Thyroid gland (tissue), 4 donors: Measurements from ENCODE around the gene GPR15.

Source experiments
- POLR2A ChIP-seq, 2 donors: fragments of 450-650 bp; IDR thresholded peaks; one replicate each; pipeline ENCODE4 v1.6.1; 2017; ENCODE audit warnings: antibody characterized with exemption in 2 of 2, mild to moderate bottlenecking in 2 of 2, moderate library complexity in 1 of 2
- TF ChIP-seq, protein P1 (sequence below), 6 experiments: fragments of 200-600 bp in 3 of 6; fragments of 450-650 bp in 3 of 6; sonication (generic) in 3 of 6; IDR thresholded peaks; one replicate each; pipeline ENCODE4 v1.5.1; 2016 to 2019; ENCODE audit warnings: antibody characterized with exemption in 6 of 6, mild to moderate bottlenecking in 2 of 6, inconsistent platforms in 1 of 6, moderate library complexity in 1 of 6

DNA sequence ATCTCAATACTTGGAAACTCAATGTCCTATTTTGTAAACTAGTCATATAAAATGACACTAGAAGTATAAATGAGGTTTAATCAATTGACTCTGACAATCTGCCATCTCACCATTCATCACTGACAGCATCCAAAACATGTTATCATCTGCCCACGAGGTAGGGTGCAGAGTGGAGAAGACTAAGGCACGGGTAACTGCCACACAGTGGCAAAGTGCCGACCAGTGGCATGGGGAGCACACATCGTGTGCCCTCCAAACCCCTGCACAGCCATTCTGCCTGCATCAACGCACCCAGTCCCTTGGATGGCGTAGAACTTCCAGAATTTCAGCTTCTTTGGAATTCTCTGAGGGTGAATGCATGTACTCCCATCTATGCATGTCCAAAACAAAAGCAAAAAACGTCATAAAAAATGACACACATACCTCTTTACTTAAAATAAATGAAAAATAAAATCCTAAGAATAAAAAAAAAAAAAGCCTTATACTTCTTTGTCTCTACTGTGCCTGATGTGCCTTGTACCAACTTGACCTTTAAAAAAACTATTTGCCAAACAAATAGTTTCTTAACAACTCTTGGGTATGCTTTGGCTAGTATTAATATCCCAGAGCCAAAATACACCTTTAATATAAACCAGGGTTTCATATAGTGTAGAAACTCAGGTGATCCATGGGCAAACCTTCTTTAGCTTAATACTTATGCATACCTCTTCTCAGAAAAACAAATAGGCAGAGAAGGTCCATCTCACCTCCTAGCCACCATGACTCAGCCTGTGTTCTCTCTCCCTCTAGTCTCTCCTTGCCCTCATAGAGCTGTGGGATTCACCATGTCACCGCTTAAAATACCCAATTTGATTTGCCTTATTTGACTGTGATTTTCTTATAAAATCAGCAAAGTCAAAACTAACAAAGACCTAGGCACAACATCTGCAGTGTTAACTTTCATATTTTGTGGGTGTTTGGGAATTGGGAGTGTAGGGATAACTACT, 48.9 kb downstream of the GPR15 start:
- TF ChIP-seq, protein P1, sequence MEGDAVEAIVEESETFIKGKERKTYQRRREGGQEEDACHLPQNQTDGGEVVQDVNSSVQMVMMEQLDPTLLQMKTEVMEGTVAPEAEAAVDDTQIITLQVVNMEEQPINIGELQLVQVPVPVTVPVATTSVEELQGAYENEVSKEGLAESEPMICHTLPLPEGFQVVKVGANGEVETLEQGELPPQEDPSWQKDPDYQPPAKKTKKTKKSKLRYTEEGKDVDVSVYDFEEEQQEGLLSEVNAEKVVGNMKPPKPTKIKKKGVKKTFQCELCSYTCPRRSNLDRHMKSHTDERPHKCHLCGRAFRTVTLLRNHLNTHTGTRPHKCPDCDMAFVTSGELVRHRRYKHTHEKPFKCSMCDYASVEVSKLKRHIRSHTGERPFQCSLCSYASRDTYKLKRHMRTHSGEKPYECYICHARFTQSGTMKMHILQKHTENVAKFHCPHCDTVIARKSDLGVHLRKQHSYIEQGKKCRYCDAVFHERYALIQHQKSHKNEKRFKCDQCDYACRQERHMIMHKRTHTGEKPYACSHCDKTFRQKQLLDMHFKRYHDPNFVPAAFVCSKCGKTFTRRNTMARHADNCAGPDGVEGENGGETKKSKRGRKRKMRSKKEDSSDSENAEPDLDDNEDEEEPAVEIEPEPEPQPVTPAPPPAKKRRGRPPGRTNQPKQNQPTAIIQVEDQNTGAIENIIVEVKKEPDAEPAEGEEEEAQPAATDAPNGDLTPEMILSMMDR (IDR thresholded peaks at IDR 0.05), result no peak
- no peak for TF ChIP-seq POLR2A (IDR thresholded peaks at IDR 0.05)
